GM12878 (cell line): Measurements from ENCODE around the gene ARVCF. TPM values are rescaled to one million over a fixed set of nuclear protein-coding genes. Genes with fewer than 3 reads are reported as not detected.

ENCODE experiments used
- ATAC-seq: fragments of 200-7000 bp; cut with Tn5 transposase; 3 replicates; pipeline ENCODE4 v1.9.1; 2020; ENCODE audit warnings: mild to moderate bottlenecking, moderate library complexity
- BruUV-seq: library from RNA; stranded (reverse); fragments of 400-500 nt; replicated peaks from 2 replicates; lab custom pipeline; 2021; lab: Mats Ljungman, UMichigan
- CTCF ChIA-PET: fragments of 300-600 bp; sonication (Branson Sonifier 250); formaldehyde crosslinking; extraction: SDS; loops from one replicate; lab custom pipeline; 2021; ENCODE audit warnings: inconsistent platforms; lab: Yijun Ruan, JAX
- POLR2A ChIA-PET: fragments of 350-600 bp; formaldehyde crosslinking; extraction: SDS; loops from one replicate; lab custom pipeline; 2021; ENCODE audit warnings: inconsistent platforms; lab: Charles Lee
- RAD21 ChIA-PET: fragments of 300-600 bp; sonication (Branson Sonifier 250); formaldehyde crosslinking; loops from one replicate; lab custom pipeline; 2023; ENCODE audit warnings: antibody characterized with exemption; ENCODE audit not compliant: unreplicated experiment; lab: Charles Lee
- SMC1A ChIA-PET: fragments of 300-600 bp; sonication (Branson Sonifier 250); formaldehyde crosslinking; loops from one replicate; lab custom pipeline; 2023; ENCODE audit not compliant: unreplicated experiment, uncharacterized antibody; lab: Charles Lee
- DNase-seq: peaks from one replicate; pipeline ENCODE4 v3.0.0-alpha.2; 2011; ENCODE audit warnings: low read depth, low spot score
- FAIRE-seq: peaks from 3 replicates; lab custom pipeline; 2011; peaks lifted over from hg19 to GRCh38; lab: Jason Lieb, UNC
- H2AFZ ChIP-seq: 2 replicates; pipeline ENCODE4 v1.6.0; 2011; ENCODE audit warnings: low read depth, low read length, control low read depth; ENCODE audit not compliant: control insufficient read depth
- H3K27ac ChIP-seq: 2 replicates; pipeline ENCODE4 v1.5.1; 2011; ENCODE audit warnings: control low read depth; ENCODE audit not compliant: control insufficient read depth, insufficient read depth
- H3K27me3 ChIP-seq, 2 experiments: replicated peaks in 1 of 2; 2 replicates each; pipeline versions ENCODE4 v1.6.0 to v1.6.1; 2011; ENCODE audit warnings: low read length in 1 of 2; ENCODE audit not compliant: control insufficient read depth in 2 of 2, insufficient read depth in 2 of 2
- H3K36me3 ChIP-seq, 2 experiments: 2 replicates each; pipeline ENCODE4 v1.5.1; 2011; ENCODE audit warnings: low read length in 1 of 2; ENCODE audit not compliant: control insufficient read depth in 2 of 2, insufficient read depth in 2 of 2
- H3K4me1 ChIP-seq: 2 replicates; pipeline ENCODE4 v1.6.1; 2011; ENCODE audit warnings: mild to moderate bottlenecking, low read length, moderate library complexity, mixed read lengths; ENCODE audit not compliant: control insufficient read depth, insufficient read depth
- H3K4me2 ChIP-seq: 2 replicates; pipeline ENCODE4 v1.6.0; 2011; ENCODE audit warnings: control low read depth; ENCODE audit not compliant: control insufficient read depth, insufficient read depth
- H3K4me3 ChIP-seq: fragments of 200-600 bp; sonication (generic); 2 replicates; pipeline ENCODE4 v1.5.1; 2016
- H3K79me2 ChIP-seq: 2 replicates; pipeline ENCODE4 v1.6.0; 2011; ENCODE audit warnings: low read length; ENCODE audit not compliant: control insufficient read depth, insufficient read depth
- H3K9ac ChIP-seq: 2 replicates; pipeline ENCODE4 v1.8.0; 2011; ENCODE audit warnings: low read length, control low read depth, mixed read lengths; ENCODE audit not compliant: control insufficient read depth, insufficient read depth
- H3K9me3 ChIP-seq: replicated peaks from 3 replicates; pipeline ENCODE4 v1.5.1; 2011; ENCODE audit warnings: mild to moderate bottlenecking, low read length; ENCODE audit not compliant: control insufficient read depth, insufficient read depth
- H4K20me1 ChIP-seq: 2 replicates; pipeline ENCODE4 v1.6.0; 2011; ENCODE audit not compliant: control insufficient read depth, insufficient read depth
- ATF7 ChIP-seq: fragments of 450-650 bp; IDR thresholded peaks from 2 replicates; pipeline ENCODE4 v1.6.1; 2016; ENCODE audit warnings: low read depth, mild to moderate bottlenecking
- BCL11A ChIP-seq: IDR thresholded peaks from 2 replicates; pipeline ENCODE4 v1.6.1; 2011; ENCODE audit warnings: low read depth, low read length
- FOXK2 ChIP-seq: fragments of 450-650 bp; IDR thresholded peaks from 2 replicates; pipeline ENCODE4 v1.6.1; 2017; ENCODE audit warnings: mild to moderate bottlenecking, moderate library complexity
- MTA2 ChIP-seq: fragments of 450-650 bp; IDR thresholded peaks from 2 replicates; pipeline ENCODE4 v1.6.1; 2016; ENCODE audit warnings: low read depth, mild to moderate bottlenecking, moderate library complexity
- NFXL1 ChIP-seq: fragments of 450-650 bp; IDR thresholded peaks from 2 replicates; pipeline ENCODE4 v1.6.1; 2017; ENCODE audit warnings: antibody characterized with exemption, mild to moderate bottlenecking, borderline replicate concordance
- POLR2A ChIP-seq: IDR thresholded peaks from 2 replicates; pipeline ENCODE4 v1.6.1; 2011; ENCODE audit warnings: low read depth, mild to moderate bottlenecking, low read length
- RB1 ChIP-seq: fragments of 450-650 bp; formaldehyde crosslinking; IDR thresholded peaks from 2 replicates; pipeline ENCODE4 v1.6.1; 2017; ENCODE audit warnings: mild to moderate bottlenecking, borderline replicate concordance
- RBBP5 ChIP-seq: fragments of 200-600 bp; sonication (generic); conservative IDR thresholded peaks from 2 replicates; pipeline ENCODE4 v1.6.1; 2016
- RELB ChIP-seq: fragments of 450-650 bp; IDR thresholded peaks from 2 replicates; pipeline ENCODE4 v1.6.1; 2017; ENCODE audit warnings: low read depth, mild to moderate bottlenecking, moderate library complexity
- RUNX3 ChIP-seq: IDR thresholded peaks from 2 replicates; pipeline ENCODE4 v1.6.1; 2012; ENCODE audit warnings: low read length, inconsistent platforms
- SMAD1 ChIP-seq: fragments of 450-650 bp; IDR thresholded peaks from 2 replicates; pipeline ENCODE4 v1.6.1; 2018; ENCODE audit warnings: mild to moderate bottlenecking, low read depth; ENCODE audit not compliant: partially characterized antibody
- SP1 ChIP-seq: IDR thresholded peaks from one replicate; pipeline ENCODE4 v1.6.1; 2011; ENCODE audit warnings: low read depth, low read length
- SUPT20H ChIP-seq: IDR thresholded peaks from 2 replicates; pipeline ENCODE4 v1.6.1; 2011; ENCODE audit warnings: low read depth, mild to moderate bottlenecking, low read length, moderate library complexity, borderline replicate concordance; ENCODE audit not compliant: control insufficient read depth
- SUZ12 ChIP-seq: fragments of 200-600 bp; sonication (generic); IDR thresholded peaks from one replicate; pipeline ENCODE4 v1.6.1; 2018; ENCODE audit warnings: antibody characterized with exemption, mild to moderate bottlenecking; ENCODE audit not compliant: unreplicated experiment
- TBL1XR1 ChIP-seq: IDR thresholded peaks from 2 replicates; pipeline ENCODE4 v1.6.1; 2012; ENCODE audit warnings: low read depth, low read length, improper control_type of control experiment
- TCF12 ChIP-seq: IDR thresholded peaks from 2 replicates; pipeline ENCODE4 v1.6.1; 2011; ENCODE audit warnings: low read depth, mild to moderate bottlenecking, low read length
- WRNIP1 ChIP-seq: IDR thresholded peaks from 2 replicates; pipeline ENCODE4 v1.6.1; 2011; ENCODE audit warnings: low read depth, low read length, improper control_type of control experiment, borderline replicate concordance
- WGBS: methylation state at CpG from one replicate; pipeline ENCODE4 v1.1.6; 2016; ENCODE audit warnings: low lambda C conversion rate; ENCODE audit not compliant: insufficient replicate concordance, insufficient coverage; ENCODE audit errors: missing lambda C conversion rate; 5-methylcytosine and 5-hydroxymethylcytosine counted together
- in situ Hi-C: fragments of 300-500 bp; cut with MboI; formaldehyde crosslinking; loops from 9 replicates; pipeline ENCODE4 v1.14.3; 2018; ENCODE audit warnings: mixed read lengths
- intact Hi-C: fragments of 100-400 bp; cut with micrococcal nuclease; formaldehyde crosslinking; loops from one replicate; pipeline ENCODE4 v1.14.2; 2022; ENCODE audit not compliant: unreplicated experiment
- polyA plus RNA-seq, 11 experiments: library from polyadenylated mRNA; depleted of rRNA in 4 of 11; unstranded in 6 of 11; stranded (reverse) in 5 of 11; fragments of >200 nt; fragmentation: Nextera tagmentation in 4 of 11; fragmentation: Illumina TruSeq in 1 of 11; extraction: Ambion mirVana in 4 of 11; extraction: Trizol in 1 of 11; gene quantifications; 1 replicate in 1 of 11; 2 replicates in 10 of 11; pipeline versions ENCODE4 v1.2.1 to v1.2.3, GENCODE V29; 2011 to 2016; ENCODE audit warnings: inconsistent platforms in 2 of 11, missing spikeins in 2 of 11, low read depth in 1 of 11
- total RNA-seq, 4 experiments: library from RNA; depleted of rRNA in 3 of 4; stranded (reverse); fragments of >200 nt in 3 of 4; fragmentation: Illumina TruSeq in 1 of 4; extraction: Trizol in 1 of 4; gene quantifications; 2 replicates each; pipeline versions ENCODE4 v1.2.1 to v1.2.3, GENCODE V29; 2013 to 2021
- TF ChIP-seq, protein P1 (sequence below): fragments of 450-650 bp; formaldehyde crosslinking; IDR thresholded peaks from 2 replicates; pipeline ENCODE4 v1.5.0; 2022; ENCODE audit warnings: mild to moderate bottlenecking, missing genetic modification characterization

Gene ARVCF
- total and polyA plus RNA-seq, 10 of the 15 experiments (the other 5 are each of a cell fraction or from before 2014, with no cell fraction given): 0.13 to 1.9 (median 1.0) TPM; not detected in 2

DNA sequence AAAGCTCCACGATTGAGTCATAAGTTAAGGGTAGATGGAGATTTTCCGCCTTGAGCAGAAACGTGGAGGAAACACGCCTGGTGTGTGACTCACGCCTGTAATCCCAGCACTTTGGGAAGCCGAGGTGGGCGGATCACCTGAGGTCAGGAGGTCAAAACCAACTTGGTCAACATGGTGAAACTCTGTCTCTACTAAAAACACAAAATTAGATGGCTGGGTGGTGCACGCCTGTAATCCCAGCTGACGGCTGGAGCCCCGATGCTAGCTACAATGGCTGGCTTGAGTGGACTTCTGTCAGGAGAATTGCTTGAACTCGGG, 46.1 kb upstream of the ARVCF start (continued):
- no peak for TF ChIP-seq RELB
- TF ChIP-seq RB1: no peak
- no peak for TF ChIP-seq POLR2A
- no peak for TF ChIP-seq RBBP5
- no peak for TF ChIP-seq RUNX3
- TF ChIP-seq NFXL1: no peak
- TF ChIP-seq SP1: no peak
- TF ChIP-seq ATF7: no peak

DNA sequence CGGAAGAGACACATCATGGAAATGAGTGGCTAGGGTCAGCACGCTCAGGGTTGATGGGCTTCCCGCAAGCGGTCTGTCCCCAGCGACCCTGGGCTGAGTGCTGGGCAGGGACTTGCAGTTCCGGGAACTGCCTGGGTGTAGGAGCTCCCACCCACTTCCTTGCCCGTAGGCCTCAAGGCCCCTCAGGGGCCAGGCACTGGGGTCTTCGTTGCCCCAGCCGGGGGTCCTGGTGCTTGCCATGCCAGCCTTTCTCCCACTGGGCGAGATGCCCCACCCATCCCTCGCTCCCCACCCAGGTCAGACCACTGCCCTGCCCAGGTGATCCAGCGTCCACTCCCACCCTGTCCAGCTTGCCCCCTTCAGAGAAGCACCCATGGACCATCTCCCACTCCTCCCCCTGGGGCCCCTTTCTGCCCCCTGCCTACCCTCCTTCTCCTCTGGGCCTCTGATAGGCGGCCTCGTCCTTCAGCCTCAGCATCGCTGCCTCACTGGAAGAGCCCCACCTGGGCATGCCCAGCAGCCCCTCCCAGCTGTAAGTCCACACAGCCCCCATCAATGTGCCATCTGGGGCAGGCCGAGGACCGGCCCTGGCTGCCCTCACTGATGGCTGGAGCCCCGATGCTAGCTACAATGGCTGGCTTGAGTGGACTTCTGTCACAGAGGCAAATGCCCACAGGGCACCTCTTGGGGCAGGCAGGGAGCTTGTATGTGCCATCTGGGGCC, 45.6 kb upstream of the ARVCF start:
- CTCF ChIA-PET: no interaction called here
- no peak for TF ChIP-seq SUZ12
- TF ChIP-seq WRNIP1: no peak
- no peak for TF ChIP-seq SMAD1
- TF ChIP-seq FOXK2: no peak
- no peak for TF ChIP-seq BCL11A
- no peak for TF ChIP-seq MTA2
- TF ChIP-seq, protein P1, sequence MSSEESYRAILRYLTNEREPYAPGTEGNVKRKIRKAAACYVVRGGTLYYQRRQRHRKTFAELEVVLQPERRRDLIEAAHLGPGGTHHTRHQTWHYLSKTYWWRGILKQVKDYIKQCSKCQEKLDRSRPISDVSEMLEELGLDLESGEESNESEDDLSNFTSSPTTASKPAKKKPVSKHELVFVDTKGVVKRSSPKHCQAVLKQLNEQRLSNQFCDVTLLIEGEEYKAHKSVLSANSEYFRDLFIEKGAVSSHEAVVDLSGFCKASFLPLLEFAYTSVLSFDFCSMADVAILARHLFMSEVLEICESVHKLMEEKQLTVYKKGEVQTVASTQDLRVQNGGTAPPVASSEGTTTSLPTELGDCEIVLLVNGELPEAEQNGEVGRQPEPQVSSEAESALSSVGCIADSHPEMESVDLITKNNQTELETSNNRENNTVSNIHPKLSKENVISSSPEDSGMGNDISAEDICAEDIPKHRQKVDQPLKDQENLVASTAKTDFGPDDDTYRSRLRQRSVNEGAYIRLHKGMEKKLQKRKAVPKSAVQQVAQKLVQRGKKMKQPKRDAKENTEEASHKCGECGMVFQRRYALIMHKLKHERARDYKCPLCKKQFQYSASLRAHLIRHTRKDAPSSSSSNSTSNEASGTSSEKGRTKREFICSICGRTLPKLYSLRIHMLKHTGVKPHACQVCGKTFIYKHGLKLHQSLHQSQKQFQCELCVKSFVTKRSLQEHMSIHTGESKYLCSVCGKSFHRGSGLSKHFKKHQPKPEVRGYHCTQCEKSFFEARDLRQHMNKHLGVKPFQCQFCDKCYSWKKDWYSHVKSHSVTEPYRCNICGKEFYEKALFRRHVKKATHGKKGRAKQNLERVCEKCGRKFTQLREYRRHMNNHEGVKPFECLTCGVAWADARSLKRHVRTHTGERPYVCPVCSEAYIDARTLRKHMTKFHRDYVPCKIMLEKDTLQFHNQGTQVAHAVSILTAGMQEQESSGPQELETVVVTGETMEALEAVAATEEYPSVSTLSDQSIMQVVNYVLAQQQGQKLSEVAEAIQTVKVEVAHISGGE (CRISPR knock-in tag): no peak
- TF ChIP-seq TBL1XR1: no peak
- no peak for TF ChIP-seq SUPT20H
- no peak for TF ChIP-seq TCF12

More for the DNA sequence above, 45.6 kb upstream of the ARVCF start:
- WGBS: 92% methylated on average over 17 of the region's 18 CpGs
- H3K9ac ChIP-seq: no peak overlapping the region
- H3K27ac ChIP-seq: no peak overlapping the region
- peaks cover 0 to 7% of the 10 kb centered on the region in 2 experiments; a peak in 3 of 4 replicates for H3K36me3 ChIP-seq
- no peaks in the 10 kb centered on the region for H3K79me2 ChIP-seq
- H3K9me3 ChIP-seq: no peaks in the 10 kb centered on the region
- no peak overlapping the region for H3K4me3 ChIP-seq
- FAIRE-seq (no peak), ATAC-seq (no peak), DNase-seq (no peak)
- in situ Hi-C loops (no loop called here), intact Hi-C loops (no loop called here)
- no peaks in the 10 kb centered on the region for H3K4me1 ChIP-seq
- no peak overlapping the region for H3K4me2 ChIP-seq
- H3K27me3 ChIP-seq: no peaks in the 10 kb centered on the region
- no TSS peak for BruUV-seq
- POLR2A ChIA-PET: no interaction called here
- H2AFZ ChIP-seq: no peak overlapping the region
- SMC1A ChIA-PET: no interaction called here
- H4K20me1 ChIP-seq: no peaks in the 10 kb centered on the region
- RAD21 ChIA-PET: no interaction called here
